CD4-positive, alpha-beta memory T cell (primary cell): ENCODE data around the gene TMEM259. TPM values are rescaled to one million over a fixed set of nuclear protein-coding genes. Genes with fewer than 3 reads are reported as not detected.

Source experiments
- CTCF ChIA-PET: fragments of 350-600 bp; sonication (Branson Sonifier 250); formaldehyde crosslinking; loops from one replicate; lab custom pipeline; 2021; ENCODE audit warnings: inconsistent platforms; ENCODE audit not compliant: partially characterized antibody; lab: Charles Lee
- POLR2A ChIA-PET: fragments of 350-600 bp; sonication (Branson Sonifier 250); formaldehyde crosslinking; loops from one replicate; lab custom pipeline; 2021; ENCODE audit not compliant: partially characterized antibody; lab: Charles Lee
- DNase-seq, 5 donors: peaks; one replicate each; pipeline versions ENCODE4 v3.0.0 to v3.0.0-alpha.2; 2020 to 2022; ENCODE audit warnings: mixed read lengths in 1 of 5
- H3K27ac ChIP-seq: one replicate; pipeline ENCODE4 v1.7.0; 2013; ENCODE audit warnings: low read depth, low read length
- H3K27me3 ChIP-seq: 2 replicates; pipeline ENCODE4 v1.7.0; 2013; ENCODE audit warnings: mild to moderate bottlenecking, low read length, moderate library complexity; ENCODE audit not compliant: insufficient read depth
- H3K36me3 ChIP-seq: 2 replicates; pipeline ENCODE4 v1.7.0; 2013; ENCODE audit warnings: mild to moderate bottlenecking, low read length, moderate library complexity; ENCODE audit not compliant: insufficient read depth
- H3K4me1 ChIP-seq: 2 replicates; pipeline ENCODE4 v1.7.0; 2013; ENCODE audit warnings: mild to moderate bottlenecking, low read length, moderate library complexity; ENCODE audit not compliant: insufficient read depth
- H3K4me3 ChIP-seq, 2 donors: one replicate each; pipeline ENCODE4 v1.7.0; 2013; ENCODE audit warnings: low read length in 2 of 2, mild to moderate bottlenecking in 1 of 2
- H3K9me3 ChIP-seq, 2 donors: one replicate each; pipeline ENCODE4 v1.7.0; 2013; ENCODE audit warnings: low read length in 2 of 2, control low read depth in 1 of 2; ENCODE audit not compliant: control insufficient read depth in 1 of 2
- H3K27ac Mint-ChIP-seq, 7 donors: one replicate each; pipeline ENCODE4 v1.8.0; 2020 to 2021; ENCODE audit warnings: mixed read lengths in 7 of 7, mild to moderate bottlenecking in 6 of 7, inconsistent platforms in 3 of 7, moderate library complexity in 3 of 7
- H3K27me3 Mint-ChIP-seq, 2 donors: one replicate each; pipeline ENCODE4 v1.8.0; 2020 to 2021; ENCODE audit warnings: mixed read lengths in 2 of 2
- H3K36me3 Mint-ChIP-seq, 2 donors: one replicate each; pipeline ENCODE4 v1.8.0; 2020 to 2021; ENCODE audit warnings: mixed read lengths in 2 of 2, inconsistent platforms in 1 of 2, mild to moderate bottlenecking in 1 of 2
- H3K4me1 Mint-ChIP-seq, 4 donors: one replicate each; pipeline ENCODE4 v1.8.0; 2020 to 2021; ENCODE audit warnings: mixed read lengths in 4 of 4, mild to moderate bottlenecking in 1 of 4
- H3K4me3 Mint-ChIP-seq, 8 donors: one replicate each; pipeline ENCODE4 v1.8.0; 2020 to 2021; ENCODE audit warnings: mixed read lengths in 8 of 8, mild to moderate bottlenecking in 7 of 8, moderate library complexity in 6 of 8, inconsistent platforms in 3 of 8
- H3K9me3 Mint-ChIP-seq, 8 donors: one replicate each; pipeline ENCODE4 v1.8.0; 2020 to 2021; ENCODE audit warnings: mixed read lengths in 8 of 8, mild to moderate bottlenecking in 5 of 8, inconsistent platforms in 3 of 8, moderate library complexity in 1 of 8
- intact Hi-C: fragments of 100-400 bp; cut with micrococcal nuclease; formaldehyde crosslinking; loops from one replicate; pipeline ENCODE4 v1.15.1; 2023
- polyA plus RNA-seq, 2 donors: library from polyadenylated mRNA; unstranded; fragments of 300-500 nt; fragmentation: Illumina TruSeq; gene quantifications; one replicate each; pipeline ENCODE4 v1.2.3, GENCODE V29; 2021
- total RNA-seq, 2 experiments: library from RNA; stranded (reverse); gene quantifications; one replicate each; pipeline ENCODE4 v1.2.3, GENCODE V29; 2021

TMEM259 gene
- total and polyA plus RNA-seq, 4 experiments from 2014 or later: 40.5 to 329 (median 196) TPM

GRCh38 chr19:1055886-1056620 lies 35.1 kb upstream of the TMEM259 start:
- no peaks in the 10 kb centered on the region for H3K9me3 ChIP-seq
- no peaks in the 10 kb centered on the region for H3K27me3 ChIP-seq
- intact Hi-C loops: no loop called here
- Mint-ChIP-seq H3K4me3 (no peak overlapping the region), H3K27ac (peak overlapping the region in 2 of 7 donors; percentile 37 to 54), H3K27me3 (no peaks in the 10 kb centered on the region), H3K9me3 (peaks cover 0 to 4% (median 0%) of the 10 kb centered on the region in 8 donors), H3K4me1 (peaks cover 18 to 38% (median 27%) of the 10 kb centered on the region in 4 donors), H3K36me3 (peaks cover 11 to 42% of the 10 kb centered on the region in 2 donors)
- H3K4me3 ChIP-seq: no peak overlapping the region
- POLR2A ChIA-PET: interaction anchor here (0.8 to 57.1 kb wide), 8 partner anchors 13 to 138 kb away, joined by 4 to 3893 read pairs (median 10); partner anchors contain the start of genes ABCA7, ARHGAP45, CNN2 and GPX4
- CTCF ChIA-PET: interaction anchor here (0.7 to 5.1 kb wide), 6 partner anchors 9 to 143 kb away, joined by 3 to 25 read pairs (median 10); partner anchors contain the start of genes ABCA7 and POLR2E
- H3K36me3 ChIP-seq: peaks cover 21% of the 10 kb centered on the region
- no peak for DNase-seq
- H3K4me1 ChIP-seq: peaks cover 23% of the 10 kb centered on the region
- no peak overlapping the region for H3K27ac ChIP-seq

DNA sequence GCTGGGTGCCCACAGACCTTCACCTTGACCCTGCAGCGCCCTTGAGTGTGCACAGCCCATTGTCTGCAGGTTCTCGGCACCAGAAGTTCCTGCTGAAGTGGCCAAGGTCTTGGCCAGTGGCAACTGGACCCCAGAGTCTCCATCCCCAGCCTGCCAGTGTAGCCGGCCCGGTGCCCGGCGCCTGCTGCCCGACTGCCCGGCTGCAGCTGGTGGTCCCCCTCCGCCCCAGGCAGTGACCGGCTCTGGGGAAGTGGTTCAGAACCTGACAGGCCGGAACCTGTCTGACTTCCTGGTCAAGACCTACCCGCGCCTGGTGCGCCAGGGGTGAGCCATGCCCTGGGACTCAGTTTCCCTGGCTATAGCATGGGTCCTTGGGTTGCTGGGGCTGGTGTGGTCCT lies 34.1 kb upstream of the TMEM259 start:
- ChIA-PET CTCF (interaction anchor here (5.1 kb wide), 1 partner anchor 10 kb away, joined by 22 read pairs; no protein-coding TSS in a partner anchor), POLR2A (interaction anchor here (0.7 to 57.1 kb wide), 3 partner anchors 15 to 31 kb away, joined by 3 to 3893 read pairs (median 4); partner anchors contain the start of genes ABCA7, ARHGAP45, GPX4 and POLR2E)
- Mint-ChIP-seq H3K4me3 (no peak overlapping the region), H3K27me3 (no peaks in the 10 kb centered on the region), H3K9me3 (peaks cover 0 to 4% (median 0%) of the 10 kb centered on the region in 8 donors), H3K27ac (no peak overlapping the region), H3K36me3 (peaks cover 11 to 42% of the 10 kb centered on the region in 2 donors), H3K4me1 (peaks cover 18 to 38% (median 27%) of the 10 kb centered on the region in 4 donors)
- Histone ChIP-seq H3K9me3 (no peaks in the 10 kb centered on the region), H3K4me3 (no peak overlapping the region), H3K4me1 (peaks cover 23% of the 10 kb centered on the region), H3K27ac (no peak overlapping the region), H3K27me3 (no peaks in the 10 kb centered on the region), H3K36me3 (peaks cover 21% of the 10 kb centered on the region)
- intact Hi-C loops: no loop called here
- DNase-seq: no peak

GRCh38 chr19:1054102-1055027 lies 33.4 kb upstream of the TMEM259 start:
- Mint-ChIP-seq H3K27me3 (no peaks in the 10 kb centered on the region), H3K9me3 (peaks cover 0 to 4% (median 0%) of the 10 kb centered on the region in 8 donors), H3K4me3 (no peak overlapping the region), H3K27ac (no peak overlapping the region), H3K36me3 (peaks cover 11 to 42% of the 10 kb centered on the region in 2 donors), H3K4me1 (peaks cover 18 to 38% (median 27%) of the 10 kb centered on the region in 4 donors)
- Histone ChIP-seq H3K9me3 (no peaks in the 10 kb centered on the region), H3K36me3 (peaks cover 21% of the 10 kb centered on the region), H3K27ac (no peak overlapping the region), H3K4me3 (no peak overlapping the region), H3K27me3 (no peaks in the 10 kb centered on the region), H3K4me1 (peaks cover 23% of the 10 kb centered on the region)
- intact Hi-C loops: no loop called here
- ChIA-PET POLR2A (interaction anchor here (0.5 to 57.1 kb wide), 7 partner anchors 14 to 212 kb away, joined by 3 to 3893 read pairs (median 5); partner anchors contain the start of genes ARHGAP45, GPX4 and POLR2E), CTCF (interaction anchor here (5.1 kb wide), 1 partner anchor 11 kb away, joined by 22 read pairs; no protein-coding TSS in a partner anchor)
- DNase-seq: no peak

- Histone ChIP-seq H3K4me1 (peaks cover 19% of the 10 kb centered on the region), H3K27ac (no peak overlapping the region), H3K4me3 (no peak overlapping the region), H3K9me3 (no peaks in the 10 kb centered on the region), H3K36me3 (peaks cover 16% of the 10 kb centered on the region), H3K27me3 (no peaks in the 10 kb centered on the region)
- Mint-ChIP-seq H3K27ac (peak overlapping the region in 3 of 7 donors; percentile 70 to 82 (median 80)), H3K4me3 (no peak overlapping the region), H3K9me3 (peaks cover 0 to 4% (median 0%) of the 10 kb centered on the region in 8 donors), H3K36me3 (peaks cover 11 to 41% of the 10 kb centered on the region in 2 donors), H3K4me1 (peaks cover 18 to 33% (median 26%) of the 10 kb centered on the region in 4 donors), H3K27me3 (no peaks in the 10 kb centered on the region)
- DNase-seq: no peak
- intact Hi-C loops: no loop called here
- POLR2A ChIA-PET: interaction anchor here (1.2 to 57.1 kb wide), 5 partner anchors 13 to 213 kb away, joined by 4 to 3893 read pairs (median 9); partner anchors contain the start of genes ARHGAP45, GPX4 and POLR2E
- CTCF ChIA-PET: interaction anchor here (5.1 kb wide), 1 partner anchor 12 kb away, joined by 22 read pairs; no protein-coding TSS in a partner anchor
Observed at GRCh38 chr19:1053176-1054101, 32.5 kb upstream of the TMEM259 start.

DNA sequence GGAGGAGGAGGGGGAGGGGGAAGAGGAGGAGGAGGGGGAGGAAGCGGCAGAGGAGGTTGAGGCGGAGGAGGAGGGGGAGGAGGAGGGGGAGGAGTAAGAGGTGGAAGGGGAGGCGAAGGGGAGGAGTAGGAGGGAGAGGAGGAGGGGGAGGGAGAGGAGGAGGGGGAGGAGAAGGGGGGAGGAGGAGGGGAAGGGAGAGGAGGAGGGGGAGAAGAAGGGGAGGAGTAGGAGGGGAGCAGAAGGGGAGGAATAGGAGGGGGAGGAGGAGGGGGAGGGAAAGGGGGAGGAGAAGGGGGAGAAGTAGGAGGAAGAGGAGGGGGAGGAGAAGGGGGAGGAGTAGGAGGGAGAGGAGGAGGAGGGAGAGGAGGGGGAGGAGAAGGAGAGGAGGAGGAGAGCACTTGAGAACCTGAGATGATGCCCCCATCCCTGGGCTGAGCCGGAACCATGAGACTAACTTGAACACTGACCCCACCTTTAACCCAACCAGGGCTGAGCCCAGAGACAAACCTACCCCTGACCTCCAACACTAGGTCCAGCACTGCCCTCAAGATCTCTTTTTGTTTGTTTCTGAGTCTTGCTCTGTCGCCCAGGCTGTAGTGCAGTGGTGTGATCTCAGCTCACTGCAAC lies 31.5 kb upstream of the TMEM259 start:
- Mint-ChIP-seq H3K9me3 (peaks cover 0 to 4% (median 0%) of the 10 kb centered on the region in 8 donors), H3K27ac (peak overlapping the region in 3 of 7 donors; percentile 70 to 82 (median 77)), H3K36me3 (peaks cover 11 to 34% of the 10 kb centered on the region in 2 donors), H3K4me1 (peaks cover 13 to 24% (median 17%) of the 10 kb centered on the region in 4 donors), H3K27me3 (no peaks in the 10 kb centered on the region), H3K4me3 (no peak overlapping the region)
- H3K27me3 ChIP-seq: no peaks in the 10 kb centered on the region
- no peak overlapping the region for H3K27ac ChIP-seq
- H3K4me3 ChIP-seq: no peak overlapping the region
- no peak for DNase-seq
- H3K4me1 ChIP-seq: peaks cover 9% of the 10 kb centered on the region
- POLR2A ChIA-PET: interaction anchor here (1.2 to 57.1 kb wide), 3 partner anchors 13 to 33 kb away, joined by 8 to 3893 read pairs (median 9); partner anchors contain the start of genes ABCA7, ARHGAP45, GPX4 and POLR2E
- H3K36me3 ChIP-seq: peaks cover 14% of the 10 kb centered on the region
- no peaks in the 10 kb centered on the region for H3K9me3 ChIP-seq
- intact Hi-C loops: no loop called here
- CTCF ChIA-PET: interaction anchor here (5.1 kb wide), 1 partner anchor 13 kb away, joined by 22 read pairs; no protein-coding TSS in a partner anchor
